Measurements from ENCODE around the gene FAU. TPM values are rescaled to one million over a fixed set of nuclear protein-coding genes. Genes with fewer than 3 reads are reported as not detected.

The FAU gene
- total and polyA plus RNA-seq, 12 donors = 536 to 1,540 (median 635) TPM

DNA sequence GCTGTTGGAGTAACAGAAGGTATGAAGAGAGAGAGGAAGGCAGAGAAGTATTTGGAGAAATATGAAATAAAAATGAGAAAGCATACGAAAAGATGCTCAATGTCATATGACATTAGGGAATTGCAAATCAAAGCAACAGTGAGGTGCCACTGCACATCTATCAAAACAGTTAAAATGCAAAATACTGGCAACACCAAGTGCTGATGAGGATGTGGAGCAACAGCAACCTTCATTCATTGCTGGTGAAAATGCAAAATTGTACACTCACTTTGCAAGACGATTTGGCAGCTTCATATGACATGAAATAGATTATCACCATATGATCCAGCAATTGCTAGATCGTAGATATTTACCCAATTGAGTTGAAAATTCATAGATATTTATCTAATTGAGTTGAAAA lies 38.7 kb upstream of the FAU start:
- no peak overlapping the region for H3K4me3 ChIP-seq
- no peaks in the 10 kb centered on the region for H3K36me3 ChIP-seq
- TF ChIP-seq, protein P1, sequence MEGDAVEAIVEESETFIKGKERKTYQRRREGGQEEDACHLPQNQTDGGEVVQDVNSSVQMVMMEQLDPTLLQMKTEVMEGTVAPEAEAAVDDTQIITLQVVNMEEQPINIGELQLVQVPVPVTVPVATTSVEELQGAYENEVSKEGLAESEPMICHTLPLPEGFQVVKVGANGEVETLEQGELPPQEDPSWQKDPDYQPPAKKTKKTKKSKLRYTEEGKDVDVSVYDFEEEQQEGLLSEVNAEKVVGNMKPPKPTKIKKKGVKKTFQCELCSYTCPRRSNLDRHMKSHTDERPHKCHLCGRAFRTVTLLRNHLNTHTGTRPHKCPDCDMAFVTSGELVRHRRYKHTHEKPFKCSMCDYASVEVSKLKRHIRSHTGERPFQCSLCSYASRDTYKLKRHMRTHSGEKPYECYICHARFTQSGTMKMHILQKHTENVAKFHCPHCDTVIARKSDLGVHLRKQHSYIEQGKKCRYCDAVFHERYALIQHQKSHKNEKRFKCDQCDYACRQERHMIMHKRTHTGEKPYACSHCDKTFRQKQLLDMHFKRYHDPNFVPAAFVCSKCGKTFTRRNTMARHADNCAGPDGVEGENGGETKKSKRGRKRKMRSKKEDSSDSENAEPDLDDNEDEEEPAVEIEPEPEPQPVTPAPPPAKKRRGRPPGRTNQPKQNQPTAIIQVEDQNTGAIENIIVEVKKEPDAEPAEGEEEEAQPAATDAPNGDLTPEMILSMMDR (IDR thresholded peaks at IDR 0.05) = no peak
- H3K4me1 ChIP-seq = no peaks in the 10 kb centered on the region
- ATAC-seq = no peak
- no peaks in the 10 kb centered on the region for H3K27me3 ChIP-seq
- 80 to 81% methylated on average over 3 of the region's 3 CpGs for WGBS, 2 donors
- H3K9me3 ChIP-seq = no peaks in the 10 kb centered on the region
- no peak overlapping the region for H3K27ac ChIP-seq
- no peak for DNase-seq
- intact Hi-C loops (cut with DNase I) = no loop called here

DNA sequence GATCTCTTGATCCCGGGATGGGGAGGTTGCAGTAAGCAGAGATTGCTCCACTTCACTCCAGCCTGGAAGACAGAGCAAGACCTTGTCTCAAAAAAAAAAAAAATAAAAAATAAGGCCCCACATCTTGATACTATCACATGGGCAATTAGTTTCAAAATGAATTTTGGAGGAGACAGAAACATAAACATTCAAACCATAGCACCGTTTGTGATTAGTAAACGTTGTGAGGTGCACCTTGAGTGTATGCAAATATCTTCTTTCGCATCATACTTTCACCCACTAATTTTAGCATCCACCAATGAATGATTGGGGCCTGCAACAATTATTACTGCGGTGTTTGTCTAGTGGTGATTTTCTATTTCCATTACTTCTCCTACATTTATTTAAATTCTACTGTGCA lies 37.1 kb upstream of the FAU start:
- H3K4me3 ChIP-seq = no peak overlapping the region
- no peaks in the 10 kb centered on the region for H3K9me3 ChIP-seq
- H3K27ac ChIP-seq = no peak overlapping the region
- no peaks in the 10 kb centered on the region for H3K4me1 ChIP-seq
- WGBS, 2 donors = 77 to 82% methylated on average over 5 of the region's 5 CpGs
- DNase-seq = no peak
- H3K36me3 ChIP-seq = no peaks in the 10 kb centered on the region
- H3K27me3 ChIP-seq = no peaks in the 10 kb centered on the region
- no peak for ATAC-seq
- TF ChIP-seq, protein P1 (IDR thresholded peaks at IDR 0.05) = no peak
- intact Hi-C loops (cut with DNase I) = no loop called here

DNA sequence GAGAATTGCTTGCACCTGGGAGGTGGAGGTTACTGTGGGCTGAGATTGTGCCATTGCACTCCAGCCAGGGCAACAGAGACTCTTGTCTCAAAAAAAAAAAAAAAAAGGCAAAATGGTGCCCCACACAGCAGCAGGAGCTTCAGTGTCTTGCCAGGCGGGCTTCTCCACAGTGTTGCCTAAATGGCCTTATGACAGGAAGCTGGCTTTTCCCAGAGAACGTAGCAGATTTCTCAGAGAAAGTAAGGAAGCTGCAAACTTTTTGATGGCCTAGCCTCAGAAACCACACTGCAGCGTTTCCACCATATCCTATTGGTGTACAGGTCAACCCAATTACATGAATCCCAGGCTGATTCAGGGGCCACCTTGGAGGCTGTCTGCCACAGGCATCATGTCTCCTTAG lies 35.4 kb upstream of the FAU start:
- no peak overlapping the region for H3K4me3 ChIP-seq
- no peak for DNase-seq
- H3K27me3 ChIP-seq = no peaks in the 10 kb centered on the region
- no peak for ATAC-seq
- intact Hi-C loops (cut with DNase I) = no loop called here
- TF ChIP-seq, protein P1 (IDR thresholded peaks at IDR 0.05) = no peak
- peaks cover 0 to 7% (median 0%) of the 10 kb centered on the region in 9 donors for H3K4me1 ChIP-seq
- H3K27ac ChIP-seq = no peak overlapping the region
- H3K36me3 ChIP-seq = no peaks in the 10 kb centered on the region
- no peaks in the 10 kb centered on the region for H3K9me3 ChIP-seq
- WGBS, 2 donors = 67 to 77% methylated on average over 3 of the region's 3 CpGs

DNA sequence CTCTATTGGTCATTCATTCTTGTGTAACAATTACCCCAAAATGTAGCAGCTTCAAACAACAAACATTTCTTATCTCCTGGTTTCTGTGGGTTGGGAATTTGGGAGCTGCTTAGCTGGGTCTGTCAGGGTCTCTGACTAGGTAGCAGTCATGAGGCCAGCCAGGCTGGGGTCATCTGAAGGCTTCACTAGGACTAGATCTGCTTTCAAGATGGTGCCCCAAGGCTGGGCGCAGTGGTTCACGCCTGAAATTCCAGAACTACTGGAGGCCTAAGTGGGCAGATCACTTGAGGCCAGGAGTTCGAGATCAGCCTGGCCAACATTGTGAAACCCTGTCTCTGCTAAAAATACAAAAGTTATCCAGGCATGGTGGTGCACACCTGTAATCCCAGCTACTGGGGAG lies 35.0 kb upstream of the FAU start:
- no peak overlapping the region for H3K27ac ChIP-seq
- TF ChIP-seq, protein P1 (IDR thresholded peaks at IDR 0.05) = no peak
- DNase-seq (no peak), ATAC-seq (no peak)
- WGBS, 2 donors = 88 to 89% methylated on average over 3 of the region's 3 CpGs
- peaks cover 0 to 11% (median 0%) of the 10 kb centered on the region in 9 donors for H3K4me1 ChIP-seq
- H3K27me3 ChIP-seq = no peaks in the 10 kb centered on the region
- H3K4me3 ChIP-seq = no peak overlapping the region
- intact Hi-C loops (cut with DNase I) = no loop called here
- H3K9me3 ChIP-seq = no peaks in the 10 kb centered on the region
- no peaks in the 10 kb centered on the region for H3K36me3 ChIP-seq
